HG03064 (cell line): Measurements from ENCODE around the gene GMDS.

ENCODE experiments used
- ATAC-seq: cut with Tn5 transposase; IDR thresholded peaks from one replicate; pipeline ENCODE4 v1.9.1; 2021; ENCODE audit warnings: low read depth; ENCODE audit not compliant: unreplicated experiment

The GMDS gene

DNA sequence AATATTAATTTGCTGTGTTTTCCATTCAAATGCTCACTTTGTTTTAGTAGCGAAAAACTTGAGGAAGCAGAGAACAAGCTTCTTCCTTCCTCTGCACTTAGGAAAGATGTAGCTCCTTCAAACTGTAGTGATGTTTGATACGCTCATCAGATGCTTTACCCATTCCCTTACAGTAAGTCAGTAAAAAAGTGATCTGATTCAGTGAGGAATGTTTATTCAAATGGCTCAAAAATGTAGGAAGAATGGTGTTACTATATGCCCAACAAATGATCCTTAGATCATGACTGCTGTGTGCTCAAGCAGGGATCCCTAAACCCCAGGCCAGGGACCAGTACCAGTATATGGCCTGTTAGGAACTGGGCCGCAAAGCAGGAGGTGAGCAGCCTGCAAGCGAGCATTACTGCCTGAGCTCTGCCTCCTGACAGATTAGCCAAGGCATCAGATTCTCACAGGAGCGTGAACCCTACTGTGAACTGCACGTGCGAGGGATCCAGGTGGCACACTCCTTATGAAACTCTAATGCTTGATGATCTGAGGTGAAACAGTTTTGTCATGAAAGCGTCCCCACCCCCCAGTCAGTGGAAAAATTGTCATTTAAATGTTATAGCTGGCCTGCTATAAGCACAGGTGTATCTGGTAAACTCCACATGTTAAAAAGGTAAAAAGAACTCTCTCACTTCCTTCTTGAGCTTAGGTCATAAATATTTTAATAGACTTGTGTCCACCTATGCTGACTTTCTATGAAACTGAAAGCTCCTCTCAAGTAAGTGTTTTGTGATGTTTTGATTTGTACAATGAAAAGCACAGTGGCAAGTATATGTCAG lies 448.5 kb downstream of the GMDS start:
- peak; percentile 74 for ATAC-seq

- no peak for ATAC-seq
These were observed 449.5 kb downstream of the GMDS start for GRCh38 chr6:1795910-1796309.

DNA sequence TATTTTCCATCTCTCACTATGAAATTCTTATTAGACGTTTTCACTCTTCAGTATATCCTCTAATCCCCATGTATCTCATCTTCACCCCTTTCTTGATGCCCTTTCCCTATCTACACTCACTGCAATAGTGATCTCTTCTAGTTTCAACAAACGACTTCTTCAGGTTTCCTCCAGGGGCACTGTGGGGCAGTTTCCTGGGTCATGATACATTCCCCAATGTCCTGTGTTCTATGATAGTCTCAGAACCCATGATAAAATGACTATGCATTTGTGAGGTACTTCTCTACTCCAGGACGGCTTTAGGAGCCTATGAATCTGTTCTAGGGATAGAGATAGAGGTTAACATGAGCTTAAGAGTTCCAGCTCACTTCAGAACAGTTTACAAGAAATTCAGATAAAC lies 452.4 kb downstream of the GMDS start:
- ATAC-seq = no peak

- no peak for ATAC-seq
These were observed 454.7 kb downstream of the GMDS start for GRCh38 chr6:1790684-1791083.

GRCh38 chr6:1789092-1789491 lies 456.3 kb downstream of the GMDS start:
- ATAC-seq = no peak

DNA sequence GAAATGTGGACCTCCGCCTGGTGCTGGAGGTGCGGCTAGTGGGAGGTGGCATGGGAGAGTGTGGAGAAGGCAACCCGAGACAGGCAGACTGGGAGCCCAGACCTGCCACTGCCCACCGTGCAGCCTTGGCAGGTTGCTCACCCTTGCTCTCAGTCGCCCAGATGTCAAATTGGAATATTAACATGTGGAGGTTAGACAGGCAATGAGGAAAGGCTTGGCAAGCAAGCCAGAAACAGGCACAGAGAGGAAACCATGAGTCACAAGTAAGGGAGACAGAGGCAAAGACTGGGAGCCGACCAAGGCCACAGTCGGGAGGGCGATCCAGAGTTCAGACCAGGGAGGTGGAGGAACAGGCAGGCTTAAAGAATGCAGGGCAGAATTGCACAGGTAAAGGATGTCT lies 457.5 kb downstream of the GMDS start:
- no peak for ATAC-seq

- no peak for ATAC-seq
These were observed 458.7 kb downstream of the GMDS start for GRCh38 chr6:1786455-1787453.

DNA sequence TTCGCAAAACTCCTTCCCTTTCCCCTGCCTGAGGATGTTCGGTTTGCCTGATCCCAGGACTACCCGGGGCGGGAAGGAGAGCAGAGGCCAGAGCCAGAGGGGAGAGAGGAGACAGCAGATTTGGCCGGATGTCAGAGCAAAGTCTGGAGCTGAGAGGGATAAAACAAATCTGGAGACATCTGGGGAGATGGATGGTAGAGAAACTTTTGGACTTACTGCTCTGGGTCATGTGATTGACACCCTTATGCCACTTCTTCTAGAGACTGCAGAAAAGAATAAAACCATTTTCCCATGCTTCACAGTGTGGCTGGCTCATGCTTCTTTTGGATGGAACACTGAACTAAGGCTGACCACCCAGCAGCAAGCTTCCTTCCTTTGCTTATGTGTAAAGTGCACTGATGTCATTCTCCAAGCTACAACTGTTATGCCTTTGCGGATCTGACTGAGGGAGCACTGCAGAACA lies 461.0 kb downstream of the GMDS start:
- no peak for ATAC-seq

DNA sequence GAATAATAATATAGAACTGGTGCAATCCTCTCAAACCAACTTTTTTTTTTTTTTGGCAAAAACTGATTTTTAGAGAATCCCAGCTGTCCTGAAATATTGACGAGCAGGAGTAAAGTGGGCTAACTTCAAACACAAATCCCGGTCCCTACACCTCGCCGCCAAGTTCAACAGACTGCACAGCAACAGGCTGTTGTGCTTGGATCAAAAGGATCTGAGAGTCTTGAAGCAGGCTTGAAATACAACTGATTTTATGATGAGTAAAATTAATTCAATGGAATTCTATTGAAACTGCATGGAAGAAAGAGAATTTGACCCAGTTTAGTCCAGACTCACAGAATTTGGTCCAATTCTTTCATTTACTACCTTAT lies 463.6 kb downstream of the GMDS start:
- ATAC-seq = no peak

DNA sequence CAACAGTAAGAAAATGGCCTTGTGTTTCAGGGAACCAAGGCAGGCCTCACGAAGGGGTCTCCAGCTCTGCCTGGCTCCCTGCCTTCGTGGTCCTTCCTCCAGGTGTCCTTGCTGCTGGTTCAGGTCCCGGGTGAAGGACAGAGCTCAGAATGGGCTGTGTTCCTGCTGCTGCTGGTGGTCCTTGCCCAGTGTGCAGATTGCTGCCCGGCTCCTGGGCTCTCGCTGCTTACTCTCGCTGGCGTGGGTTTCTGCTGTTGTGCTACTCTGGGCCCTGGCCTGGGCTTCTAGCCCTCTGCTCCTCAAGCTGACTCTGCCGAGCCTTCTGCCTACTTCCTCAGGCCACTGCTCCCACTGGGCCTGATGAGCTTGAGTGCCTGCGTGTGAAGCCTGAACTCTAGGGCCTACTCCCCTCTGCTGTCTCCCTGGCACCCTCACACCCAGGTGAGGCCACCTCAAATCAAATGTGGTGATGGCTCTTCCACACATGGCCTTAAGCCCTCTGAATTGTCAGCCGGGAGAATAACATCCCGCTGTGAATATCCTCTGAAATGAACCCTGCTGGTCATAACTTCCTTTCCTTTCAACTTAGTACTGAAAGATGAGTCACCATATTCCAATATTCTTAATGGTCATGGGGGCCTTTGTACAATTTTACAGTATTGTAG lies 464.1 kb downstream of the GMDS start:
- no peak for ATAC-seq

GRCh38 chr6:1780251-1780867 lies 465.0 kb downstream of the GMDS start:
- no peak for ATAC-seq

- no peak for ATAC-seq
These were observed 466.6 kb downstream of the GMDS start for GRCh38 chr6:1778686-1779235.

DNA sequence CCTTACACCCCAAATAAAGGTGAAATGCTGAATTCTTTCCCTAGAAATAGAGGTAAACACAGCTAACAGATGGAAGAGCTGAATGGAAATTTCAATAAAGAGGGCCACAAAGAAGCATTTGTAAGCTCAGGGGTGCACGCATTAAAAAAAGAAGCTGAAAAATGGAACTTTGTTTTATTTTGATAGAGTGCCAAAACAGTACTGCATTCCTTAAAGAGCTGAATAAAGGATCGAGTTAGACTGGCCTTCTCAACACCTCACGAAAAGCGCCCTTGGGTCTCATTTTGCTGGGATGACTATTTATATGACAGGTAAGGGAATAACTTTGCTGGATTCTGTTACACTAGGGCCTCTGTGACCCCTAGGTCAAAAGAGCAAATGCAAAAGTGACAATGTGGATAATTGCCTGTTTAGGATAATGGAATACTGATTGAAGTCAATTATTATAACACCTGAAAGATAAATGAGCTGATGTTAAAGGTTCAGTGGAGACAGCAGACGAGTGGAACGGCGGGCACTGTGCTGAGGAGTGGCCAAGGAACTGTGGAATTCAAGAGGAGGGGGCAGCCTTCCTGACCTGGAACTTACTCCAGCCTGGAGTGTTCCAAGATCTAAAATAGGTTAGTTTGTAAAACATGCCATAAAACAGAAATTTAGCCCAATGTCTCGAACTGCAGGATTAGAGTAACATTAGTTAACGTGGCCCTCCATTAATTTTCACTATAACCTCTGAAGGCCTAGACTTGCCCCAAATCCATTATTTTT lies 467.3 kb downstream of the GMDS start:
- ATAC-seq = no peak

GRCh38 chr6:1775441-1775840 lies 470.0 kb downstream of the GMDS start:
- no peak for ATAC-seq

GRCh38 chr6:1774226-1774915 lies 471.0 kb downstream of the GMDS start:
- ATAC-seq = no peak

- ATAC-seq = no peak
These were observed 471.7 kb downstream of the GMDS start for GRCh38 chr6:1773700-1774099.

GRCh38 chr6:1770968-1771723 lies 474.3 kb downstream of the GMDS start:
- ATAC-seq = no peak

DNA sequence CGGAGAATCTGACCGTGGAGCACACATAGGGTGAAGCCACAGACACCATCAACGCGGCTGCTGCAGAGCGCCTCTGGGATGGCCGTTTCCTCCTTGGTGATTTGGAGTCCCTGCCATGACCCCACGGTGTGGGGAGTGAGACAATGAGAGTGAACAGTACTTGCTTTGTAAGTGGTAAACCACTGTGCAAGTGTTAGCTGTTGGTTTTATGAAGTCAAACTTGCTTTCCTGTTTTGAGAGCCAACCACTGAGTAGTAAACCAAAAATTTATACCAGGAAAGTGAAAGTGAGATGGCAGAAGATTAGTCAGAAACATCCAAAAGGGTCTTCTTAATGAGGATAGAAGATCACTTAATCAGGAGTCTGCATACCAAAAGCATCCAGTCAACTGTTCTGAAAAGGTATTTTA lies 475.0 kb downstream of the GMDS start:
- peak; percentile 53 for ATAC-seq
